ENCODE data around the gene TSPAN5.

DNA sequence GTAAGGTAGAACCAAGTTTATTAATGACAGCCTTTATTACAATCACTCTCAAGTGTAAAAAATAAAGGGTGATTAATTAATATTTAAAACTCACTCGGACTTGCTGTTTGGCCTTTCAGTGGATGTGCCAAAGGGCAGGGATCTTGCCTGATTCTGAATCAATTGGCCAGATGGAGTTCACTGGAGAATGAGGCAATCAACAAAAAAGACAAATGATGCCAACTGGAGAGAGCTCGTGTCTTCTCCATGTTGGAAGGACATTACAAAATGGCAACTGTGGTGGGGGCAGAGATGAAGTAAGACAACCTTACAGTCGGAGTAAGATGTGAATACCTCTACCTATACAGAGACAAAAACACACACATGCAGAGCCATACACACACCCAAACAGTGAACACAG lies 188.0 kb downstream of the TSPAN5 start:
- TF ChIP-seq ZFP3 (CRISPR knock-in tag; IDR thresholded peaks at IDR 0.05) (no peak), RARB (CRISPR knock-in tag; IDR thresholded peaks at IDR 0.05) (no peak), ZNF565 (CRISPR knock-in tag; conservative IDR thresholded peaks at IDR 0.05; ENCODE audit: low read depth) (no peak), ZFP30 (CRISPR knock-in tag; IDR thresholded peaks at IDR 0.05) (no peak), TOX (CRISPR knock-in tag; IDR thresholded peaks at IDR 0.05; ENCODE audit: borderline replicate concordance) (no peak), PPARA (CRISPR knock-in tag; IDR thresholded peaks at IDR 0.05; ENCODE audit: borderline replicate concordance) (no peak), ISL1 (CRISPR knock-in tag; IDR thresholded peaks at IDR 0.05) (no peak)
- TF ChIP-seq, protein P1, sequence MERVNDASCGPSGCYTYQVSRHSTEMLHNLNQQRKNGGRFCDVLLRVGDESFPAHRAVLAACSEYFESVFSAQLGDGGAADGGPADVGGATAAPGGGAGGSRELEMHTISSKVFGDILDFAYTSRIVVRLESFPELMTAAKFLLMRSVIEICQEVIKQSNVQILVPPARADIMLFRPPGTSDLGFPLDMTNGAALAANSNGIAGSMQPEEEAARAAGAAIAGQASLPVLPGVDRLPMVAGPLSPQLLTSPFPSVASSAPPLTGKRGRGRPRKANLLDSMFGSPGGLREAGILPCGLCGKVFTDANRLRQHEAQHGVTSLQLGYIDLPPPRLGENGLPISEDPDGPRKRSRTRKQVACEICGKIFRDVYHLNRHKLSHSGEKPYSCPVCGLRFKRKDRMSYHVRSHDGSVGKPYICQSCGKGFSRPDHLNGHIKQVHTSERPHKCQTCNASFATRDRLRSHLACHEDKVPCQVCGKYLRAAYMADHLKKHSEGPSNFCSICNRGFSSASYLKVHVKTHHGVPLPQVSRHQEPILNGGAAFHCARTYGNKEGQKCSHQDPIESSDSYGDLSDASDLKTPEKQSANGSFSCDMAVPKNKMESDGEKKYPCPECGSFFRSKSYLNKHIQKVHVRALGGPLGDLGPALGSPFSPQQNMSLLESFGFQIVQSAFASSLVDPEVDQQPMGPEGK (CRISPR knock-in tag; IDR thresholded peaks at IDR 0.05; ENCODE audit: borderline replicate concordance) = no peak
- TF ChIP-seq, protein P2, sequence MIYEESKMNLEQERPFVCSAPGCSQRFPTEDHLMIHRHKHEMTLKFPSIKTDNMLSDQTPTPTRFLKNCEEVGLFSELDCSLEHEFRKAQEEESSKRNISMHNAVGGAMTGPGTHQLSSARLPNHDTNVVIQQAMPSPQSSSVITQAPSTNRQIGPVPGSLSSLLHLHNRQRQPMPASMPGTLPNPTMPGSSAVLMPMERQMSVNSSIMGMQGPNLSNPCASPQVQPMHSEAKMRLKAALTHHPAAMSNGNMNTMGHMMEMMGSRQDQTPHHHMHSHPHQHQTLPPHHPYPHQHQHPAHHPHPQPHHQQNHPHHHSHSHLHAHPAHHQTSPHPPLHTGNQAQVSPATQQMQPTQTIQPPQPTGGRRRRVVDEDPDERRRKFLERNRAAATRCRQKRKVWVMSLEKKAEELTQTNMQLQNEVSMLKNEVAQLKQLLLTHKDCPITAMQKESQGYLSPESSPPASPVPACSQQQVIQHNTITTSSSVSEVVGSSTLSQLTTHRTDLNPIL (CRISPR knock-in tag; IDR thresholded peaks at IDR 0.05; ENCODE audit: low read depth) = no peak

Data from SK-N-SH treated with all-trans-retinoic acid at 6 μM for 48 hours (cell line).